ENCODE measurements around the gene ADCY5.

ADCY5 gene

GRCh38 chr3:123326531-123326930, 122.4 kb downstream of the ADCY5 start:
- DNase-seq (ENCODE audit: low spot score): no peak

- no peak for DNase-seq (ENCODE audit: low spot score)
Observed at GRCh38 chr3:123325766-123326256, 123.1 kb downstream of the ADCY5 start.

DNA sequence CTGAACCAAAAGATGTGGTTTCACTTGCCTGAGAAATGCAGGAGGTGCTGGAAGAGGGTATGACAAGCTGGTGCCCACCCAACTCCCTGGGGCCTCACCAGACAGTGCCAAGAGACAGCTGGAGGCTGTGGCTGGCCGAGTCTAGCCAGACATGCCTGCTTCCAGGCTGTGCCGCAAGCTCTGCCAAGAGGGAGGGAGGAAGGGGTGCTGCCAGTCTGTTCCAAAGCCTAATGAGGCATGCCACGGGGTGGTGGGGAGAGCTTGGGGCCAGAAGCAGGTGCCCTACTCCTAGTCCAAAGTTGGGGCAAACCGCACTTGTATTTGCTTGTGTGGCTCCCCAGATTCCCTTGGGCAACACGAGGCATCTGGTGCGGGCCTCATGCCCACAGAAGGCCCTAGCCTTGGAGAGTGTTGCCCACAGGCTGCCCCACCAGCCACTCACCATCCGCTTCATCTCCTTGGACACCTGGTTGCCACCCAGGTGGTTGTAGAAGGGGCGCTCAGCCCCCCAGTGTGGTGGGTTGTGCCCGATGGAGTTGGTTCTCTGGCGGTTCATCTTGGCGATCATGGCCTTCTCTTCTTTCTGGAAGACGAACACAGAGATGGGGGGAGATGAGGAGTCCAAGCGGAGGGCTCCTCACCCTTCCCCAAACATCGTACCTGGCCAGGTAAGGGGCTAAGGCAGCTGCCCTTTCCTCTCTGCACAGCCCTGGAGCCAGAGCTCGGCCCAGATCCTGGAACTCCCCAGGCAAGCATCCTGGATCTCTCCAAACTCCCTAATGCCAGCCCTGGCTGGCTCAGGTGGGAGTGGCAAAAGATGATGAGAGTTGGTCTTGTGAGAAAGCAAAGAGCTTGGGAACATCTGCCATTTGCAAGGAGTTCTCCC, 123.8 kb downstream of the ADCY5 start:
- no peak for DNase-seq (ENCODE audit: low spot score)

GRCh38 chr3:123323781-123324180, 125.1 kb downstream of the ADCY5 start:
- DNase-seq (ENCODE audit: low spot score): no peak

DNA sequence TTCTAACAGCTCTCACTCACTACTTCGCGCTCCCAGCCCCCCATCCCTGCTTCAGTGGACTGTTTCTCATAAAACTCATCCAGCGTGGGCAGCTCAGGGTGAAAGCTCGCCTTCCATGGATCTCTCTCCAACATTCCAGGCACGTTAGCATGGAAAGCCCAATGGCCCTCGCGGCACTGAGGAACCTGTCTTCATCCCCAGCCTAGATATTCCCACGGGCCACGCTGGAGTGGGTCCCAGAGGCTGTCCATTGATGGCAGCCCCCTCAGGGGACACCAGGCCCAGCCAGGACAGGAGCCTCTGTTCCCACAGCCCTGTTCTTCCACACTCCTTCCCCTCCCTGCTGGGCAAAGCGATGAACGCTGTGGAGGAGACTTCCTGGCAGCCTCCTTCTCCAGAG, 126.0 kb downstream of the ADCY5 start:
- no peak for DNase-seq (ENCODE audit: low spot score)

DNA sequence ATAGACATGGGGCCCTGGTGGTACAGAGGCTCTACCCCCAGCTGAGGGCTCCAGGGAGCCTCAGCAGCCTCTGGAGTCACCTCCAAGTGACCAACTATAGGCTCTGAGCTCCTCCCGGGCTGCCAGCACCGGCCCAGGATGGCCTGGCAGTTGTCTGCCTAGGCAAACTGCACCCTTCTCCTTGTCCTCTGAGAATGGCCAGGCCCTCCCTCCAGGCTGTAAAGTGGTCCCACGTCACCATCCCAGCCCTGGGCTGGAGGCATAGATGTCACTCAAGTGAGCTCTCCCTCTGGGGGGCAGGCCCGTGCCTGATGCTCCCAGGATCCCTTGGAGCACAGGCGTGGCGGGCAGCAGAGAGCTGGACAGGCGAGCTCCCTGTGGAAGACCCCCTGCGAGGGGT, 127.1 kb downstream of the ADCY5 start:
- DNase-seq (ENCODE audit: low spot score): no peak

GRCh38 chr3:123320221-123320620, 128.7 kb downstream of the ADCY5 start:
- no peak for DNase-seq (ENCODE audit: low spot score)

- DNase-seq (ENCODE audit: low spot score): no peak
Observed at GRCh38 chr3:123319760-123320159, 129.1 kb downstream of the ADCY5 start.

DNA sequence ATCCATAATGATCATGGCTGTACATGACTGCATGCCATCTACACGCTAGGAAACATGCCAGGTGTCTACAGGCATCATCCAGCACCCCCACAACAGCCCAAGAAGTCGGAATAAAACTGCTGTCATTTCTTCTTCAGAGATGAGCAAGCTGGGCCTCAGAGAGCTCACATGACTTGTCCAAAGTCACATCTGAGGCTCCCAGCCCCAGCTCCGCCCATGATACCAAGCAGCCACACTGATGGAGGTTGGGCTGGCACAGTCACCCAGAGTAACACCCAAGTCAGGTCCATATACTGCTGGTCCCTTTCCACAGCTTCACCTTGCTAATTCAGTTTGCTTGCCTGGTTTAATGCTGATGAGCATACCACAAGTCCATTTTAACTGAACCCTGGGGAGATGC, 130.5 kb downstream of the ADCY5 start:
- DNase-seq (ENCODE audit: low spot score): no peak

GRCh38 chr3:123317716-123318115, 131.2 kb downstream of the ADCY5 start:
- no peak for DNase-seq (ENCODE audit: low spot score)

DNA sequence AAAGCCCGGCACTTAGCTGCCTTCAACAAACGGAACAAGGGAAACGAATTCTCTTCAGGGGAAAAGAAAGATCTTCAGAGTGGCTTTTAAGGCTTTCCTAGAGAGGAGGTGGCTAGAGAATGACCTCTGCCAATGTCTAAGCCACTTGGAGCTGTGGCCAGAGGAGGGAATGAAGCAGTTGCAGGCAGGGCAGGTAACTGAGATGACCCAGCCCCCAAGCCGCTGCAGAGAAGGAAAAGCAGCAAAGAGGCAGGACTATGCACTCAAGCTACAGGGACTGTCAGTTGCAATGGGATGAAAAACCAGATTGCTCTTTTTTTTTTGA, 133.7 kb downstream of the ADCY5 start:
- DNase-seq (ENCODE audit: low spot score): no peak

DNA sequence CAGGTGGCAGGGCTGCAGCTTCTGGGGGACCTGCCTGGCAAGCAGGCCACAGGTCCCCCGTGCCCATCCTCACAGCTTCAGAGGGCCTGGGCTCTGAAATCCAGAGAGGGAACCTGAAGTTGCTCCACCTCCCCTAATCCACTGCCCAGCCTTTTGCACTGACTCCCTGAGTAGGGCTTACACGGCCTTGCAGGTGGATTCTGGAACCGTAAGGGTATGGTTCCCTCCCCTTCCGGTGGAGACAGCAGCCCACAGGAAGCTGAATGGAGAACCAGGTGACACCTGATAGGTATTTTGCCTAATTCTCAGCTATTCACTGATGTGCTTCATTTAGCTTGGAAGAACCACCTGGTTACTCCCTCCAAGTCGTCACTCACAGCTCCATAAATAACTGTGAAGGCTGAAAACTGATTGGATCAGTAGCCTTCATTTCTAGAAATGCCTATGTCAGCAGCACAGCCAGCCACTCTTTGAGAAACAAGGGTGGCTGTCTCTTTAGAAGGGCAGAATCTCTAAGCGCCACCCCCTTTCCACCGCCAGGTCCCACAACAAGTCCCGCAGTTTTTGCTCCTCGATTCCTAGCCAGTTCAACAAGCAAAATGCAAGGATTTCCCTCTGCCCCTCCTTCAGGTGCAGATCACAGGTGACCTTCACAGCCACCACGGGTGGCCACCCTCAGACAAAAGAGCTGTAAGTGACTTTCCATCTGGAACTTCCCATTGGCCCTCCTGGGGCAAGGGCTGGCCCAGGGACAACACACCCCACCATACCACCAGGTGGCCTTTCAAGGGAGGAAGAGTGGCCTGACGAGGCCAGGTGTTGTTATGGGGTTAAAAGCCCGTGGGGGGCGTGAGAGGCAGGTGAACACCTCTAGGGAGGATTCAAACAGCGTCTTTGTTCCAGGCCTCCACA, 134.3 kb downstream of the ADCY5 start:
- DNase-seq (ENCODE audit: low spot score): no peak

DNA sequence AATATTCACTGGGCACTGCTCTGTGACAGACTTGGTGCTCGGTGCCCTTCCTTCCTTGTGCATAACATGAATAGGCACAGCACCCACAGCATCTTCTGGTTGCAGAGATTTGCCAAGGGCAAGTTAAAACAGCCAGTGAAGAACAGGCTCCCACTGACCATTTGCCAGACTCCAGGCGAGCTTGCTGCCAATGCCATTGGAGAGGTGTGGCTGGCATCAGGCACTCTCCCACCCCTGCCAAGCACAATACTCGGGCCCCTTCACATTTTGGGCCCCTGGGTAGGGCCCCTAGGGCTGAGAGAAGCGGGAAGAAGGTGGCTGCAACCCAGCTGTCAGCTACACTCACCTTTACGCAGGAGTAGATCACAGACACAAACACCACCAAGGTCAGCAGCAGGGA, 135.0 kb downstream of the ADCY5 start:
- DNase-seq (ENCODE audit: low spot score): no peak

DNA sequence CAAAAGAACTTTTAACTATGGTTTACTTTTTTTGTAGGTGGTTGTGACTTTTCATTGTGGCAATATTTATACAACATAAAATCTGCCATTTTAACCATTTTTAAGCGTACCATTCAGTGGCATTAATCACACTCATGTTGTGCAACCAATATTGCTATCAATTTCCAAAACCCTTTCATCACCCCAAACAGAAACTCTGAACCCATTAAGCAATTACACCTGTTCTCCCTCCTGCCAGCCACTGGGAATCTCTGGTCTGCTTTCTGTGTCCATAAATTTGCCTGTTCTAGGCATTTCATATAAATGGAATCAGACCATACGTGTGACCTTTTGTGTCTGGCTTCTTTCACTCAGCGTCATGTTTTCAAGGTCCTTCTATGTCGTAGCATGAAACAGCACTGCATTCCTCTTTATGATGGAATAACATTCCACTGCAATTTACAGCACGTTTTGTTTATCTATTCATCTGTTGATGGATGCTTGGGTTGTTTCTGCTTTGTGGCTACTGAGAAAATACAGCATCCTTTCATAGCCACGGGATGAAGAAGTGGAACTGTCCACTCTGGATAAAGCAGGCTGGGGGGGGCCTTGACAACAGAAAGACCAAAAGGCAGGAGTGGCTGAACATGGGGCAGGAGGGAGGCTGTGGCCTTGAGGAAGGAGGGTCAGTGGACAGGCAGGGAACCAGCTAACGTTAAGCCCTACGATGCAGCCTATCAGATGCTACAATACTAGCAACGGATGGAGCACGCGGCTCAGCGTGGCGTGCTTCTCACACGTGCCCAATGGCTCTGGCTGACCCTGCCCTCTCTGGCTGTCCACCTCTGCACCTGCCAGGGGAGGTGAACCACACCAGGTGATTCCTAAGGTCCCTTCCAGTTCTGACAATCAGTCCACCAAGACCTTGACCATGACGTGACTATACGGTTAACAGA, 136.3 kb downstream of the ADCY5 start:
- DNase-seq (ENCODE audit: low spot score): no peak

DNA sequence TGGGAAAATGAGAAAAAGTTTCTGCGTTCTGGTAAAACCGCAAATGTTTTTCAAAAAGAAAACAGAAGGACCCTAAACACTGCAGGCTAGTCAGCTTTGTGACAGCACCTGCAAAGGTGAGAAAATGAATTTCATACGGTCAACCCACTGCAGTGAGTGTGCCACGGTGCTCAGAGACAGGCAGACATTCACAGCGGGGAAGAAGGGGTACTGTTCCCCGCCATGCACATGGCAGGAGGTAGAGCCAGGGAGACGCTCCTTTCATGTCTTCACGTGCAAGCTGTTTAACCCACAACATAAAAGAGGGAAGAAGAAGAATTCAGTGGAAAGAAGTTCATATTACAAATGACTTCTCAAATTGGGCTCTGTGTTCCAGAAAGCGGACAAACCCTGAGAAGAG, 137.7 kb downstream of the ADCY5 start:
- DNase-seq (ENCODE audit: low spot score): no peak

DNA sequence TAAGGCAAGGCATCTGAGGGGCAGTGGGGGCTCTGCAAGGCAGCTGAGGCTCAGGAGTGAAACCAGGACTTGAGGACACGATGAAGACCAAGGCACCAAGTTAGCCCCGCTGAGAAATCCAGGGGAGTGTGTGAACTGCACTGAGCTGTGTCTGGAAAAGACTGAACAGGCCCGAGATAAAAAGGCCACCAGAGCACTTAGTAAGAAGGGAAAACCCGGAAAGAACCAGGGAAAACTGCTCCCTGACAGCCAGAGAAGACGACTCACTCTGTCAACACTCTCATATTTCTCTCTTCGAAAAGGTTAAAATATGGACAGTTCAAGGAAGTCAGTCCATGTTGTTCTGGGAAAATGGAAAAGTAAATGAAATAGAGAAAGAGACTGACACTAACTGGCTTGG, 138.1 kb downstream of the ADCY5 start:
- DNase-seq (ENCODE audit: low spot score): no peak

GRCh38 chr3:123310186-123310585, 138.7 kb downstream of the ADCY5 start:
- DNase-seq (ENCODE audit: low spot score): no peak

DNA sequence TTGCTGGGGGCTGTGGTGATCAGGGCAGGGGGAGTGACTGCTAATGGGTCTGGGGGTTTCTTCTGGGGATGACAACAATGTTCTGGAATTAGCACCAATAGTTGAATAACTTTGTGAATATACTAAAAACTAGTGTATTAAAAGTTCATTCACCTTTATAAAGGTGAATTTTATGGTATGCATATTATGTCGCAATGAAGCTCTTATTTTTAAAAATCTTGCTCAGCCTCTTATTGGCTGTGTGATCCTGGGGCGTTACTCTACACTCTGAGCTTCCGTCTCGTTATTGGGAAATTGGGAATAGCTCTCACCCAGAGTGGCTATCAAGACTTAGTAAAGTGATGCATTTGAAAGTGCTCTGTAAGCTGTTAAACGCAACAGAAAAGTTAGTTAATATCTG, 141.8 kb downstream of the ADCY5 start:
- no peak for DNase-seq (ENCODE audit: low spot score)

DNA sequence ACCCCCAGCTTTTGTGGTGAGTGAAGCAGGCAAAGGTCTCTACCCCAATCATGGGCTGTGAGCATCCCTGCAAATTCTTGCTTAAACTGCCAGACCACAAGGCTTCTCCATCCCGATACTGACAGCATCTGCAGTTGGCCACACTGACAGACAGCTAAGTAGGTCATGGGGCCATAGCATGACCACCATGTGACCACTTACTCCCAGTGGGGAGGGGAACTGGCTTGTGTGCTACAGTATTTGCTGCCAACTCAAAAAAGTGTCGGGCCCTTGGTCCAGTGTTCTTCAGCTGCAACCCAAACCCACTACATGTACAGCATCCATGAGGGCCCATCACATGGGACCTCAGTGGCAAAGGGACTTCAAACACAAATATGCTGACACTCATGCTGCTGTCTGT, 143.7 kb downstream of the ADCY5 start:
- DNase-seq (ENCODE audit: low spot score): no peak

DNA sequence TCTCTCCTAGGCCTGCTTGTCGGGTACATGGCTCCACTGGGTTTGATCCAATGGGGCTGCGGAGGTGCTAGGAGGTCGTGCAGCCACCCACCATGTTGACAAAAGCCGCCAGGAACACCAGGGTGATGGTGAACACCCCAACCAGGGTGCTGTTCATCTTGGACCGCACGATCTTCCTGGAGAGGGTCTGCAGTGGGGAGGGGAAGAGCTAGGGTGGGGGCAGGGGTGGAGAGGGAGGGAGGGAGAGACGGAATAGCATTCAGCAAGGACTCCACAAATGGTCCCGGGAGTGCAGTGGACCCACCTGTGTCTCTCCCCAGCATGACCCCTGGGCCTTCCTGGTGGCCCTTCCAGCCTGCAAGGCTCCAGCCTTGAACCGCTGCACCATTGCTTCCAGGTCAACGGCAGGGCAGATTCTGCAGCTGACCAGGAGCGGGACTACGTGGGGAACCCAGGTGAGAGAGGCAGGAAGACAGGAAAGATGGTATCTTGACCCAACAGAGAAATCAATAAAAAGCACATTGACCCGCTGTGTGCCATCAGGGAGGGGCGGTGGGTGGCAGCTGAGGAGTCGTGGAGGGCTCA, 144.8 kb downstream of the ADCY5 start:
- no peak for DNase-seq (ENCODE audit: low spot score)

GRCh38 chr3:123302961-123303360, 145.9 kb downstream of the ADCY5 start:
- DNase-seq (ENCODE audit: low spot score): no peak
